ENCODE data around the gene AK9.

AK9 gene

GRCh38 chr6:109706513-109706912 is 15.5 kb upstream of the AK9 start:
- TF ChIP-seq, protein P1, sequence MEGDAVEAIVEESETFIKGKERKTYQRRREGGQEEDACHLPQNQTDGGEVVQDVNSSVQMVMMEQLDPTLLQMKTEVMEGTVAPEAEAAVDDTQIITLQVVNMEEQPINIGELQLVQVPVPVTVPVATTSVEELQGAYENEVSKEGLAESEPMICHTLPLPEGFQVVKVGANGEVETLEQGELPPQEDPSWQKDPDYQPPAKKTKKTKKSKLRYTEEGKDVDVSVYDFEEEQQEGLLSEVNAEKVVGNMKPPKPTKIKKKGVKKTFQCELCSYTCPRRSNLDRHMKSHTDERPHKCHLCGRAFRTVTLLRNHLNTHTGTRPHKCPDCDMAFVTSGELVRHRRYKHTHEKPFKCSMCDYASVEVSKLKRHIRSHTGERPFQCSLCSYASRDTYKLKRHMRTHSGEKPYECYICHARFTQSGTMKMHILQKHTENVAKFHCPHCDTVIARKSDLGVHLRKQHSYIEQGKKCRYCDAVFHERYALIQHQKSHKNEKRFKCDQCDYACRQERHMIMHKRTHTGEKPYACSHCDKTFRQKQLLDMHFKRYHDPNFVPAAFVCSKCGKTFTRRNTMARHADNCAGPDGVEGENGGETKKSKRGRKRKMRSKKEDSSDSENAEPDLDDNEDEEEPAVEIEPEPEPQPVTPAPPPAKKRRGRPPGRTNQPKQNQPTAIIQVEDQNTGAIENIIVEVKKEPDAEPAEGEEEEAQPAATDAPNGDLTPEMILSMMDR (IDR thresholded peaks at IDR 0.05) = no peak

DNA sequence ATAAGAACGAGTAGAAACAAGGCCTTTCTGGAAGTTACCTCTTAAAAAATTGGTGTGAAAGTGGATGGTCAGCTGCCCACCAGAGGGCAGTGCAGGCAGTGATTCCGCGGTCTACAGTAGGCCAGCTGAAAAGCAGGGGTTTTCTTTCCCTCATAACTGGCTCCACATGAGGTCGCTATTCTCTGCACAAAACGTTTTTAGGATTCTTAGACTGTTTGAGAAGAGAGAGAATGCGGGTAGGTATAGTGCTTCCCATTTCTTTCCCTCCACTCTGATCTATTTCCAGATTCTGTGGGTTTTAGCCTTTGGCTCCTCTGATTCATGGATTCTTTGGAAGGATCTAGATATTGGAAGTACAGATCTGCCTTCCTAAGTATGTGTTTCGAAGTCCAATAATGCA is 14.3 kb upstream of the AK9 start:
- TF ChIP-seq, protein P1 (IDR thresholded peaks at IDR 0.05) = peak; percentile 99

- TF ChIP-seq, protein P1 (IDR thresholded peaks at IDR 0.05) = no peak
Measured at GRCh38 chr6:109702791-109703190, 11.8 kb upstream of the AK9 start.

GRCh38 chr6:109701774-109702173 is 10.8 kb upstream of the AK9 start:
- TF ChIP-seq, protein P1 (IDR thresholded peaks at IDR 0.05) = no peak

- TF ChIP-seq, protein P1 (IDR thresholded peaks at IDR 0.05) = no peak
Measured at GRCh38 chr6:109701221-109701620, 10.2 kb upstream of the AK9 start.

DNA sequence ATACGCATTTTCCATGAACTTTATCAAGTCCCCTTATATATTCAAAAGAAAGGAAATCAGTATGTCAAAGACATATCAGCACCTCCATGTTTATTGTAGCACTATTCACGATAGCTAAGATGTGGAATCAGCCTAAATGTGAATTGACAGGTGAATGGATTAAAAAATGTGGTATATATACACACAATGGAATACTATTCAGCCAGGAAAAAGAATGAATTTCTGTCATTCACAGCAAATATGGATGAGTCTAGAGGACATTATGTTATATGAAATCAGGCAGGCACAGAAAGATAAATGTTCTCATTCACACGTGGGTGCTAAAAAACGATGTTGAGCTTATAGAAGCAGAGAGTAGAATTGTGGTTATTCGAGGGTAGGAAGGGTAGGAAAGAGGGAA is 5.4 kb upstream of the AK9 start:
- TF ChIP-seq, protein P1 (IDR thresholded peaks at IDR 0.05) = no peak

DNA sequence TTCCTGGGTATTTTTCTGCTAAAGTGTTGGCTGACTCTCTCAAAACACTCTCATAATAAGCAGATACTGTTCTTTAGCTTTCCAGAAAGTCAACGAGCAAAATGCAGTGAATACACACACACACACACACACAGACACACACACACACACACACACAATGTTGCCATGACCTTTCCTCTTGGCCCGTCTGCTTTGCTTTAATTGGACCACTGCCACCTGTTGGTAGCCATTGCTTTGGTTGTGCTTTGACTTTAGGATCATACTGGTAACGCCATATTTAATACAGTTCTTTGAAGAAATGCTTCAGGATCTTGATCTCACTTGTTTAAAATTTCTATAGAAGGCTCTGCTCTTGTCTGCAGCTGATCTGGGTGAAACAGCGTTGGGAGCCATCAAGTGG is 4.5 kb upstream of the AK9 start:
- TF ChIP-seq, protein P1 (IDR thresholded peaks at IDR 0.05) = 0 out of 2 replicates have a peak, but pooled peaks have one; percentile 22

GRCh38 chr6:109693111-109693510 is 2.1 kb upstream of the AK9 start:
- TF ChIP-seq, protein P1 (IDR thresholded peaks at IDR 0.05) = no peak
